OCI-LY7 (cell line): ENCODE data around the gene FDXR. TPM values are rescaled to one million over a fixed set of nuclear protein-coding genes. Genes with fewer than 3 reads are reported as not detected.
A peak's percentile ranks its signal among the peaks of the same experiment; 100 is the strongest.
"Not testable (repeated sequence)": the region's sequence is repeated elsewhere in the genome, so short reads cannot be mapped to it uniquely, and the experiment has no call there.

Experiments used
- BruUV-seq: library from RNA; stranded (reverse); fragments of 400-500 nt; replicated peaks from 2 replicates; lab custom pipeline; 2021; lab: Mats Ljungman, UMichigan
- CTCF ChIA-PET: fragments of 300-600 bp; sonication (Branson Sonifier 250); formaldehyde crosslinking; loops from one replicate; lab custom pipeline; 2022; ENCODE audit warnings: antibody characterized with exemption; ENCODE audit not compliant: unreplicated experiment; lab: Charles Lee
- POLR2A ChIA-PET: fragments of 300-600 bp; sonication (Branson Sonifier 250); formaldehyde crosslinking; loops from one replicate; lab custom pipeline; 2022; ENCODE audit warnings: antibody characterized with exemption; lab: Charles Lee
- DNase-seq: peaks from one replicate; pipeline ENCODE4 v3.0.0-alpha.2; 2015; ENCODE audit warnings: low spot score
- H2AFZ ChIP-seq: fragments of 200-600 bp; sonication (generic), shearing (Covaris generic); 2 replicates; pipeline ENCODE4 v1.6.1; 2014; ENCODE audit warnings: mild to moderate bottlenecking, antibody characterized with exemption, low read length, moderate library complexity
- H3K27ac ChIP-seq: fragments of 200-600 bp; sonication (generic); 2 replicates; pipeline ENCODE4 v1.5.1; 2014; ENCODE audit warnings: mixed run types, low read depth, mild to moderate bottlenecking, moderate library complexity, low read length, inconsistent platforms; ENCODE audit not compliant: poor library complexity, severe bottlenecking
- H3K36me3 ChIP-seq: fragments of 200-600 bp; sonication (generic); 2 replicates; pipeline ENCODE4 v1.6.1; 2014; ENCODE audit warnings: mild to moderate bottlenecking, antibody characterized with exemption, low read length, moderate library complexity, mixed read lengths; ENCODE audit not compliant: insufficient read depth
- H3K4me1 ChIP-seq: fragments of 200-600 bp; sonication (generic); 2 replicates; pipeline ENCODE4 v1.5.1; 2014; ENCODE audit warnings: mild to moderate bottlenecking, low read length; ENCODE audit not compliant: insufficient read depth, poor library complexity, severe bottlenecking
- H3K4me2 ChIP-seq: fragments of 200-600 bp; sonication (generic); 2 replicates; pipeline ENCODE4 v1.6.1; 2014; ENCODE audit warnings: mild to moderate bottlenecking, low read length
- H3K4me3 ChIP-seq: fragments of 200-600 bp; sonication (generic); 2 replicates; pipeline ENCODE4 v1.5.1; 2014; ENCODE audit warnings: mild to moderate bottlenecking, low read depth, low read length; ENCODE audit not compliant: poor library complexity, severe bottlenecking
- H3K79me2 ChIP-seq: fragments of 200-600 bp; sonication (generic); 2 replicates; pipeline ENCODE4 v1.6.1; 2016; ENCODE audit warnings: low read depth, mild to moderate bottlenecking, low read length, moderate library complexity, mixed read lengths; ENCODE audit not compliant: insufficient read depth
- H3K9me2 ChIP-seq: fragments of 200-600 bp; sonication (generic); 2 replicates; pipeline ENCODE4 v1.6.1; 2016; ENCODE audit warnings: mild to moderate bottlenecking, low read length, mixed read lengths; ENCODE audit not compliant: insufficient read depth
- H3K9me3 ChIP-seq: fragments of 200-600 bp; sonication (generic); 2 replicates; pipeline ENCODE4 v1.6.1; 2014; ENCODE audit warnings: mild to moderate bottlenecking, mixed run types, low read length, mixed read lengths
- H4K20me1 ChIP-seq: fragments of 200-600 bp; sonication (generic); 2 replicates; pipeline ENCODE4 v1.6.1; 2014; ENCODE audit warnings: mild to moderate bottlenecking, antibody characterized with exemption, low read length, moderate library complexity, mixed read lengths; ENCODE audit not compliant: insufficient read depth
- EZH2phosphoT487 ChIP-seq: fragments of 200-600 bp; sonication (generic); IDR thresholded peaks from 2 replicates; pipeline ENCODE4 v1.6.1; 2018; ENCODE audit warnings: low read depth, borderline replicate concordance, mild to moderate bottlenecking, mixed run types, antibody characterized with exemption, low read length, moderate library complexity, mixed read lengths
- intact Hi-C: fragments of 100-400 bp; cut with micrococcal nuclease; formaldehyde crosslinking; loops from one replicate; pipeline ENCODE4 v1.10.0; 2022; ENCODE audit not compliant: unreplicated experiment
- total RNA-seq, 2 experiments: library from RNA; depleted of rRNA in 1 of 2; stranded (reverse); fragments of >200 nt in 1 of 2; shearing (Covaris generic) in 1 of 2; gene quantifications; 2 replicates each; pipeline ENCODE4 v1.2.3, GENCODE V29; 2014 to 2022
- TF ChIP-seq, protein P1 (sequence below): fragments of 200-600 bp; sonication (generic); conservative IDR thresholded peaks from 2 replicates; pipeline ENCODE4 v1.5.1; 2014; ENCODE audit warnings: mild to moderate bottlenecking, antibody characterized with exemption, low read length, moderate library complexity, mixed read lengths

FDXR gene
- total RNA-seq, 2 experiments from 2014 or later, result 12.2 to 18.3 TPM

DNA sequence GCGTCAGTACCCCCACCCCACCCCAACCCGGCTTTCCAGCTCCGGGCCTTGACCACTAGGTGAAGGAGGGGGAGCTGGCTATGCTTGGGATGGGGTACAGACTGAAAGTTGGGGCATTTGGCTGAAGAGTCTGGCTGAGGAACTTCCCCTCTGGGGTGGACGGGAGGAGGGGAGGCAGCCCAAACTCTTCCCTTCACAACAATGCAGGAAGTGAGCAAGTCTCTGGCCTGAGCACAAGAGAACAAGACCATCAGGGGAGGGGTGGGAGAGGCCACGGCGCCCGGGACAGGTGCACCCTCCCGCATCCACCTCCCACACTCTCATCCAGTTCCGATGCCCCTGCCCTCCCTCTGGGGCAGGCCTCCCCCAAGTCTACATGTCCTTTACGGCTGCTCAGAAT is 44.6 kb upstream of the FDXR start:
- no peaks in the 10 kb centered on the region for H3K4me1 ChIP-seq
- intact Hi-C loops, result no loop called here
- CTCF ChIA-PET, result no interaction called here
- H3K27ac ChIP-seq, result no peak overlapping the region
- no peaks in the 10 kb centered on the region for H3K79me2 ChIP-seq
- H3K4me2 ChIP-seq, result no peak overlapping the region
- POLR2A ChIA-PET, result interaction anchor here (0.6 kb wide), 1 partner anchor 624 kb away, joined by 4 read pairs; no protein-coding TSS in a partner anchor
- H3K4me3 ChIP-seq, result no peak overlapping the region
- no peaks in the 10 kb centered on the region for H4K20me1 ChIP-seq
- peak; percentile 22 for DNase-seq
- H3K36me3 ChIP-seq, result no peaks in the 10 kb centered on the region
- H2AFZ ChIP-seq, result 0 out of 2 replicates have a peak overlapping the region, but pooled peaks have one; percentile 12
- BruUV-seq, result no TSS peak
- no peak for TF ChIP-seq EZH2phosphoT487
- TF ChIP-seq, protein P1, sequence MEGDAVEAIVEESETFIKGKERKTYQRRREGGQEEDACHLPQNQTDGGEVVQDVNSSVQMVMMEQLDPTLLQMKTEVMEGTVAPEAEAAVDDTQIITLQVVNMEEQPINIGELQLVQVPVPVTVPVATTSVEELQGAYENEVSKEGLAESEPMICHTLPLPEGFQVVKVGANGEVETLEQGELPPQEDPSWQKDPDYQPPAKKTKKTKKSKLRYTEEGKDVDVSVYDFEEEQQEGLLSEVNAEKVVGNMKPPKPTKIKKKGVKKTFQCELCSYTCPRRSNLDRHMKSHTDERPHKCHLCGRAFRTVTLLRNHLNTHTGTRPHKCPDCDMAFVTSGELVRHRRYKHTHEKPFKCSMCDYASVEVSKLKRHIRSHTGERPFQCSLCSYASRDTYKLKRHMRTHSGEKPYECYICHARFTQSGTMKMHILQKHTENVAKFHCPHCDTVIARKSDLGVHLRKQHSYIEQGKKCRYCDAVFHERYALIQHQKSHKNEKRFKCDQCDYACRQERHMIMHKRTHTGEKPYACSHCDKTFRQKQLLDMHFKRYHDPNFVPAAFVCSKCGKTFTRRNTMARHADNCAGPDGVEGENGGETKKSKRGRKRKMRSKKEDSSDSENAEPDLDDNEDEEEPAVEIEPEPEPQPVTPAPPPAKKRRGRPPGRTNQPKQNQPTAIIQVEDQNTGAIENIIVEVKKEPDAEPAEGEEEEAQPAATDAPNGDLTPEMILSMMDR, result no peak
- no peaks in the 10 kb centered on the region for H3K9me2 ChIP-seq
- no peaks in the 10 kb centered on the region for H3K9me3 ChIP-seq

DNA sequence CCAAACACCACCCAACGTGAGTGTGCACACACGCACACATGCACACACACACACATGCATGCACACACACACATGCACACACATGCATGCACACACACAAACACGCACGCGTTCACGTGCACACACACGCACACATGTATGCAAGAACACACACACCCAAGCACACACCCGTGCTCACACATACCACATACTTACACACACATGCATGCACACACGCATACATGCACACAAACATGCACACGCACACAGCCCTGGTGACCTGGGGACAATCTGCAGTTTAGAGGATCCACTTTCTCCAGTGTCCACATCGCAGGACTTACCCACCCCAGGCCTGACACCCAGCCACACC is 44.0 kb upstream of the FDXR start:
- Histone ChIP-seq H3K9me2 (no peaks in the 10 kb centered on the region), H3K9me3 (no peaks in the 10 kb centered on the region), H3K79me2 (no peaks in the 10 kb centered on the region), H4K20me1 (no peaks in the 10 kb centered on the region), H3K27ac (no peak overlapping the region), H2AFZ (no peak overlapping the region), H3K4me2 (no peak overlapping the region), H3K4me1 (no peaks in the 10 kb centered on the region), H3K4me3 (no peak overlapping the region), H3K36me3 (no peaks in the 10 kb centered on the region)
- DNase-seq, result no peak
- no TSS peak for BruUV-seq
- ChIA-PET POLR2A (no interaction called here), CTCF (no interaction called here)
- intact Hi-C loops, result no loop called here
- TF ChIP-seq, protein P1, result no peak
- no peak for TF ChIP-seq EZH2phosphoT487

DNA sequence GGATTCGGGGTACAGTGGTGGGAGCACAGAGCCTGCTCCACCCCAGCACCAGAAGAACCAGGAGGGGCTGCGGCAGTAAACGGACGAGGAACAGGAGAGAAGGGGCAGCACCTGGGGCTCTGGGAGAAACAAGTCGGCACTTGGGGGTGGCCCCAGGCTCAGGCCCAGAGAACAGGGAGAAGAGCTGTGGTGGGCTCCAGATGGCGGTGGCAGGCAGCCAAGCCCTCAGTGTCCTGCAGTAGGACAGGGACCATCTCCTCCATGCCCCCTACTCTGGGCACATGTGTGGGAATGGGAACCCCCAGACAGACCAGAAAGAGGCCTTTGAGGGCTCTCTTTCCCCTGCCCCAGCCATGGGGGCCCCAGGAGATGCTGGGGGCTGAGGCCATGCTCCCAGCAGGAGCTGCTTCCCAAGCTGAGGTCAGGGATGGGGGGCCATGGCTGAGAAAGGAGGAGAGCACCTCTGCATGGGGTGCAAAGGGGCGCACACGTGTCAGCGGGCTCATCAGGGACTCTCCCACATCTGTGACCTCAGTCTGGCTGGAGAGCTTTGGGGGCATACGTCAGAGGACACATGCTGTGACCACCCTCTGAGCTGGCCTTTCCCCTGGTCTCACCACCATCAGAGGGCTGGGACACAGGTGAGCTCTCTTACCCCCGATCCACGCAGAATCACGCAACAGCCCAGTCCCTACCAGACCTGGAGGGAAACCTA is 43.5 kb upstream of the FDXR start:
- Histone ChIP-seq H3K36me3 (no peaks in the 10 kb centered on the region), H3K79me2 (no peaks in the 10 kb centered on the region), H3K27ac (no peak overlapping the region), H3K4me2 (no peak overlapping the region), H3K4me1 (no peaks in the 10 kb centered on the region), H3K9me3 (no peaks in the 10 kb centered on the region), H3K4me3 (no peak overlapping the region), H2AFZ (no peak overlapping the region), H4K20me1 (no peaks in the 10 kb centered on the region), H3K9me2 (no peaks in the 10 kb centered on the region)
- no peak for TF ChIP-seq EZH2phosphoT487
- TF ChIP-seq, protein P1, result no peak
- CTCF ChIA-PET, result no interaction called here
- no peak for DNase-seq
- intact Hi-C loops, result no loop called here
- POLR2A ChIA-PET, result interaction anchor here (0.5 kb wide), 1 partner anchor 17 kb away, joined by 7 read pairs; no protein-coding TSS in a partner anchor
- no TSS peak for BruUV-seq

DNA sequence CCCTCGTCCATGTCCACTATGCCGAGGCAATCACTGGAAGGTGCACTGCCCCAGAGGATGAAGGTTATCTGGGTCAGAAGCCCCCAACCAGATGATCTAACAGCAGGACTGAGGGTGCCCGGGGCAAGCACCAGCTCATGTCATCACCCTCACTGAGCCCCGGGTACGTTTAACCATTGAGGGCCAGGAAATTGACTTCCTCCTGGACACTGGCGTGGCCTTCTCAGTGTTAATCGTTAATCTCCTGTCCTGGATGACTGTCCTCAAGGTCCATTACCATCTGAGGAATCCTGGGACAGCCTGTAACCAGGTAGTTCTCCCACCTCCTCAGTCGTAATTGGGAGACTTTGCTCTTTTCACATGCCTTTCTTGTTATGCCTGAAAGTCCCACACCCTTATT is 38.6 kb upstream of the FDXR start:
- CTCF ChIA-PET, result not testable (repeated sequence)

More for the DNA sequence above, 38.6 kb upstream of the FDXR start:
- H3K4me2 ChIP-seq, H4K20me1 ChIP-seq, H3K4me3 ChIP-seq, H3K9me2 ChIP-seq, intact Hi-C loops, H3K79me2 ChIP-seq, H2AFZ ChIP-seq, H3K27ac ChIP-seq, H3K9me3 ChIP-seq, H3K4me1 ChIP-seq, DNase-seq, POLR2A ChIA-PET, H3K36me3 ChIP-seq, BruUV-seq: not testable (repeated sequence)
